ENCODE results near the gene PCNT. TPM values are rescaled to one million over a fixed set of nuclear protein-coding genes. Genes with fewer than 3 reads are reported as not detected.

Gene PCNT
- total and polyA plus RNA-seq, 2 experiments from 2014 or later: 18.3 to 26.6 TPM

GRCh38 chr21:46486481-46487126, 162.6 kb downstream of the PCNT start:
- Histone ChIP-seq H3K27ac (no peak overlapping the region), H3K4me1 (ENCODE audit: low read depth) (peaks cover 7% of the 10 kb centered on the region), H3K36me3 (peaks cover 24% of the 10 kb centered on the region), H3K4me3 (no peak overlapping the region), H3K27me3 (no peaks in the 10 kb centered on the region), H3K9me3 (ENCODE audit: low read depth) (no peaks in the 10 kb centered on the region)
- TF ChIP-seq CTCF (IDR thresholded peaks at IDR 0.05; ENCODE audit: low read depth, low read length): no peak
- DNase-seq (ENCODE audit: low read depth in 1 of 2, low spot score in 1 of 2): no peak

DNA sequence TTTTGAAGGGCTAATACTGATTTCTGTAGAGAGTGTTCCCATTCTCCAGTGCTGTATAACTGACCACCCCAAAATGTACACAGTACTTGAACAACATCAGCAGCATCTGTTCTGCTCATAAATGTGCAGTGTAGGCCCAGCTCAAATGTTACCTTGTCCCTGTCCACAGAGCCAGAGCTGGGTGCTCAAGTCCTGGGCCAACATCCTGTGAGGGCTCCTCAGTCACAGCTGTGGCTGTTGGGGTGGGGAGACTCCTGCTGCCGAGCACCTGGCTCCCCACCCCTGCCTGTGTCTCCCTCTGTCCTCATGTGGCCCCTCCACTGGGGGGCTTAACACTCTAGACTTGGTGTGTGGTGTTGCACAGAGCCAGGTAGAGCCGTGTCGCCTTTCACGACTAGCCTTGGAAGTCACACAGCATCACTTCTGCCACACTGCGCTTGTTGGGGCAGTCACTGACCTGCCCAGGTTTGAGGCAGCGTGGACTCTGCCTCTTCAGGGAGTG, 165.3 kb downstream of the PCNT start:
- H3K27me3 ChIP-seq: no peaks in the 10 kb centered on the region
- no peak for TF ChIP-seq CTCF (IDR thresholded peaks at IDR 0.05; ENCODE audit: low read depth, low read length)
- H3K36me3 ChIP-seq: peaks cover 24% of the 10 kb centered on the region
- H3K4me3 ChIP-seq: no peak overlapping the region
- no peaks in the 10 kb centered on the region for H3K4me1 ChIP-seq (ENCODE audit: low read depth)
- DNase-seq (ENCODE audit: low read depth in 1 of 2, low spot score in 1 of 2): no peak
- peak overlapping the region; percentile 64 for H3K27ac ChIP-seq
- H3K9me3 ChIP-seq (ENCODE audit: low read depth): no peaks in the 10 kb centered on the region

- DNase-seq (ENCODE audit: low read depth in 1 of 2, low spot score in 1 of 2): no peak
- peak overlapping the region; percentile 64 for H3K27ac ChIP-seq
- H3K27me3 ChIP-seq: no peaks in the 10 kb centered on the region
- peaks cover 24% of the 10 kb centered on the region for H3K36me3 ChIP-seq
- no peaks in the 10 kb centered on the region for H3K4me1 ChIP-seq (ENCODE audit: low read depth)
- no peak for TF ChIP-seq CTCF (IDR thresholded peaks at IDR 0.05; ENCODE audit: low read depth, low read length)
- no peak overlapping the region for H3K4me3 ChIP-seq
- no peaks in the 10 kb centered on the region for H3K9me3 ChIP-seq (ENCODE audit: low read depth)
Observed at GRCh38 chr21:46489800-46490199, 165.8 kb downstream of the PCNT start.

- DNase-seq (ENCODE audit: low read depth in 1 of 2, low spot score in 1 of 2): no peak
- H3K27me3 ChIP-seq: no peaks in the 10 kb centered on the region
- no peak overlapping the region for H3K4me3 ChIP-seq
- peaks cover 25% of the 10 kb centered on the region for H3K36me3 ChIP-seq
- no peaks in the 10 kb centered on the region for H3K9me3 ChIP-seq (ENCODE audit: low read depth)
- no peaks in the 10 kb centered on the region for H3K4me1 ChIP-seq (ENCODE audit: low read depth)
- no peak for TF ChIP-seq CTCF (IDR thresholded peaks at IDR 0.05; ENCODE audit: low read depth, low read length)
- no peak overlapping the region for H3K27ac ChIP-seq
Observed at GRCh38 chr21:46491553-46491952, 167.6 kb downstream of the PCNT start.

DNA sequence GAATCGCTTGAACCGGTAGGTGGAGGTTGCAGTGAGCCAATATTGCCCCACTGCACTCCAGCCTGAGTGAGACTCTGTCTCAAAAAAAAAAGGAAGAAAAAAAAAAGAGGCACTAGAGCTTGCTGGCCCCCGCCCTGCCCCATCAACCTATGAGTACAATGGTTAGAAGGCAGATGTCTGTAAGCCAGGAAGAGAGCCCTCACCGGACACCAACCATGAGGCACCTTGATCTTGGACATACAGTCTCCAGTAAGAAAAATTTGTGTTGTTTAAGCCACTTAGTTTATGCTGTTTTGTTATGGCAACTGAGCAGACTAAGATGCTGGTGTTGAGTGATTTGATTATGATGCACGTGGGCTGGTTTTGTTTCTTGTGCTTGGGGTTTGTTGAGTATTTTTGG, 168.9 kb downstream of the PCNT start:
- no peak for TF ChIP-seq CTCF (IDR thresholded peaks at IDR 0.05; ENCODE audit: low read depth, low read length)
- DNase-seq (ENCODE audit: low read depth in 1 of 2, low spot score in 1 of 2): no peak
- no peaks in the 10 kb centered on the region for H3K9me3 ChIP-seq (ENCODE audit: low read depth)
- H3K36me3 ChIP-seq: peaks cover 23% of the 10 kb centered on the region
- H3K4me3 ChIP-seq: no peak overlapping the region
- H3K4me1 ChIP-seq (ENCODE audit: low read depth): no peaks in the 10 kb centered on the region
- no peak overlapping the region for H3K27ac ChIP-seq
- no peaks in the 10 kb centered on the region for H3K27me3 ChIP-seq

Measured in cardiac muscle cell (in vitro differentiated cells and primary cell).